ENCODE results near the gene OR2F2. TPM values are rescaled to one million over a fixed set of nuclear protein-coding genes. Genes with fewer than 3 reads are reported as not detected.

The OR2F2 gene
- total RNA-seq: not detected in 2 replicates

DNA sequence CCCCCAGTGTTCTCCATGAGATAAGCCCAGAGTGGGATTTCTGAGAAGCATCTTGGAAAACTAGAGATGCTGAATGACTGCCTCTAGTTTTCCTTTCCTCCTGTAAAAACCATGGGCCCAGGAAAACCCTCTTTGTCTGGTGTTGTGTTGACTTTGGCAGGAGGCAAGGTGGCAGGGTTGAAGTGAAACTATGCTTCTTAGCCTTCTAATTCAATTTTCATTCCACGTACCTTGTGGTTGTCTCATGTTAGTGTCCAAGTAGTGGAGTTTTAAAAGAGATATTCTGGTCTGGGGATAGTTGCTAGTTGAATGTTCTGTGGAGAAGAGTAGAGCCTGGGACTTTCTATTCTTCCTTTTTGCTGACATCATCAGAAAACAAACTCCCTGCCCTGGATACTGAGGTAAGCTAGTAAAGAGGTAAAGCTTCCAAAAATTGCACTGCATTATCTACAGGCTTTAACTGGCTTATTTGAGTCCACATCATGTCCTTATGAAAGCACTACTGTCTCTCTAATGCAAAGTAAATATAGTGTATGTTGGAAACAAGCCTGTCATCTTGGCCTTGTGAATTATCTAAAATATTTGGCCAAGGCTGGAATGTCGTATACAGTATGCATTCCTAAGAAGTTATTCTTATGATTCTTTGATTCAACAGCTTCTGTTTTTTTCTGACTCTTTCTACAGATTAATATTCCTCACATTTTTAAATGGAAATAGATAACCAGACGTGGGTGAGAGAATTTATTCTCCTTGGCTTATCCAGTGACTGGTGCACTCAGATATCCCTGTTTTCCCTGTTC, at the start of gene OR2F2:
OR2F2 (plus strand) TSS at position 708 of the 800 bp plus-strand sequence; CDS start at position 708, 0 bp downstream.

DNA sequence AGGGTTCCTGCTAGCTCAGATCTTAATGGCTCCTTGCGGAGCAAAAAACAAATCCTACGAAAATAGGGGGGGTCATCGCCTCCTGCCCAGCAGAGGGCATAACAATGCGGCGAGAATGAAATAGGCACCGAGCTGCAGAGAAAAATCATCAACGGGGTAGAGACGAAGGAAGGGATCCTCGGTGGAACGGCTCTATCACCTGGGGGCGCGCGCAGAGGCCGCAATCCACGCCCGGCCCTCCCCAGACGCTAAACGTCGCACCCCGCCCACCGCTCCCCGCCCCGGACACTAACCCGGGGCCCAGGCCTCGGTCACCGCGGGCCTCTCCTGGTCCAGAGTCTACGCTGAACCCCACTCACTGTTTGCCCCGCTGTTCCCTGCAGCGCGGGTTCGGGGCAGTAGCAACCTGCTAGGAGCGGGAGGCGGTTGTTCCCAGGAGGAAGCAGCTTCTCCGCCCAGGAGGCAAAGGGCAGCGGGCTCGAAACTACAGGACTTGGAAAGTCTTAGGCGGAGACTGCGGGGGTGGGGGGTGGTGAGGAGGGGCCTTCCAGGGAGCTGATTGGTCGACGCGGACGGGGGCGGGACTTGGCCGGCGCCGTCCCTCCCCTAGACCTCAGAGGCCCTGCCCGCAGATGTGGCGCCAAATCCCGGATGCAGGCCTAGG, 33.2 kb upstream of the OR2F2 start, which contains the start of gene TCAF1:
TCAF1 (minus strand) TSS at position 509 of the 664 bp plus-strand sequence. CDS start 25,568 bp downstream, outside the sequence.

DNA sequence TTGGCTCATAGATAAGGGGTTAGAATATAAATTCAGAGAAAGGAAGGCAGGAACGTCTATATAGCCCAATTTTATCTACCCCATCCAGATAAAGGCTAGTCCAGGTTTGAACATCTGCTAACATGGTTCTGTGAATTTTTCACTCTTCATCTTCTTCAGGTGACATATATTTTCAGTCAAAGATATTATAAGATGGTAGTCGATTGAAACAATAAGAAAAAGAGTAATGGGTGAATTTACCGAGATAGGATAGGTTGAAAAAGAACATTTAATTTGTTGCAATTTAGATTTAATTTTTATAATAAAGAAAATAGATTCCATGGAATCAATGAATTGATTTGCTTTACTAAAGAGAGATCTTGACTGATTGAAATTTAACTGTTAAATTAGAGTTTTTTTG, 19.5 kb downstream of the OR2F2 start, which contains the start of gene OR2F1:
OR2F1 (plus strand) TSS at position 301 of the 400 bp plus-strand sequence. CDS start 5,127 bp downstream, outside the sequence.

Other genes starting within 250 kb of the OR2F2 start
- 0.59 and 0.73 TPM in 2 replicates for gene CTAGE6, start 177.5 kb upstream of the OR2F2 start, total RNA-seq
- 37.1 and 38.1 TPM in 2 replicates for gene TCAF1, start 33.1 kb upstream of the OR2F2 start, total RNA-seq
- not detected in 2 replicates for gene OR2F1, start 19.6 kb downstream of the OR2F2 start, total RNA-seq
- gene OR6B1, start 65.1 kb downstream of the OR2F2 start, total RNA-seq: not detected in 2 replicates
- gene OR2A5, start 113.7 kb downstream of the OR2F2 start, total RNA-seq: not detected in 2 replicates
- not detected in 2 replicates for gene OR2A25, start 134.6 kb downstream of the OR2F2 start, total RNA-seq
- not detected in 2 replicates for gene OR2A12, start 151.0 kb downstream of the OR2F2 start, total RNA-seq
- not detected in 2 replicates for gene OR2A2, start 174.3 kb downstream of the OR2F2 start, total RNA-seq
- gene OR2A14, start 187.9 kb downstream of the OR2F2 start, total RNA-seq: not detected in 2 replicates
- gene CTAGE4, start 248.2 kb downstream of the OR2F2 start, total RNA-seq: under 0.01 TPM in 1 of 2 replicates, not detected in the other